Brain microvascular endothelial cell (primary cell): ENCODE results near the gene NFAM1.

Source experiments
- DNase-seq: peaks from one replicate; pipeline ENCODE4 v3.0.0-alpha.2; 2020
- H3K27ac ChIP-seq: fragments of 250-450 bp; sonication (Bioruptor Pico); 2 replicates; pipeline ENCODE4 v1.5.1; 2020; ENCODE audit warnings: mild to moderate bottlenecking, moderate library complexity
- H3K27me3 ChIP-seq: fragments of 250-450 bp; sonication (Bioruptor Pico); replicated peaks from 2 replicates; pipeline ENCODE4 v1.5.1; 2020; ENCODE audit warnings: mild to moderate bottlenecking
- H3K36me3 ChIP-seq: fragments of 250-450 bp; sonication (Bioruptor Pico); replicated peaks from 2 replicates; pipeline ENCODE4 v1.5.1; 2020; ENCODE audit warnings: mild to moderate bottlenecking
- H3K4me3 ChIP-seq: 2 replicates; pipeline ENCODE4 v1.5.1; 2011; ENCODE audit warnings: low read depth, mild to moderate bottlenecking, control low read depth, low read length, moderate library complexity
- CTCF ChIP-seq: IDR thresholded peaks from 2 replicates; pipeline ENCODE4 v1.5.1; 2011; ENCODE audit warnings: low read depth, mild to moderate bottlenecking, moderate library complexity, low read length, control low read depth, inconsistent platforms; ENCODE audit errors: missing control alignments
- in situ Hi-C: cut with HindIII; loops from 2 replicates; pipeline ENCODE4 v1.10.0; 2017; ENCODE audit warnings: low sequenced_read_pairs, low pct_ligation_motif_present

Gene NFAM1

GRCh38 chr22:42337356-42337755 is 94.8 kb downstream of the NFAM1 start:
- no peak overlapping the region for H3K27ac ChIP-seq
- TF ChIP-seq CTCF = no peak
- no peak for DNase-seq
- no peaks in the 10 kb centered on the region for H3K36me3 ChIP-seq
- H3K27me3 ChIP-seq = peaks cover 6% of the 10 kb centered on the region
- in situ Hi-C loops = no loop called here
- H3K4me3 ChIP-seq = no peak overlapping the region

GRCh38 chr22:42336527-42337227 is 95.5 kb downstream of the NFAM1 start:
- Histone ChIP-seq H3K36me3 (no peaks in the 10 kb centered on the region), H3K27me3 (peaks cover 9% of the 10 kb centered on the region), H3K4me3 (no peak overlapping the region), H3K27ac (no peak overlapping the region)
- DNase-seq = no peak
- TF ChIP-seq CTCF = no peak
- in situ Hi-C loops = no loop called here

GRCh38 chr22:42335839-42336378 is 96.3 kb downstream of the NFAM1 start:
- H3K36me3 ChIP-seq = no peaks in the 10 kb centered on the region
- H3K4me3 ChIP-seq = no peak overlapping the region
- no peak overlapping the region for H3K27ac ChIP-seq
- in situ Hi-C loops = no loop called here
- TF ChIP-seq CTCF = no peak
- H3K27me3 ChIP-seq = peaks cover 11% of the 10 kb centered on the region
- DNase-seq = no peak

- Histone ChIP-seq H3K27ac (no peak overlapping the region), H3K36me3 (no peaks in the 10 kb centered on the region), H3K27me3 (peaks cover 13% of the 10 kb centered on the region), H3K4me3 (no peak overlapping the region)
- in situ Hi-C loops = no loop called here
- no peak for DNase-seq
- TF ChIP-seq CTCF = no peak
These were observed 97.2 kb downstream of the NFAM1 start for GRCh38 chr22:42334875-42335512.

- Histone ChIP-seq H3K27me3 (peaks cover 6% of the 10 kb centered on the region), H3K4me3 (no peak overlapping the region), H3K36me3 (no peaks in the 10 kb centered on the region), H3K27ac (no peak overlapping the region)
- no peak for TF ChIP-seq CTCF
- in situ Hi-C loops = no loop called here
- DNase-seq = no peak
These were observed 98.7 kb downstream of the NFAM1 start for GRCh38 chr22:42333544-42333943.
